Measurements from ENCODE around the gene SUCO. TPM values are rescaled to one million over a fixed set of nuclear protein-coding genes. Genes with fewer than 3 reads are reported as not detected.

Gene SUCO
- total RNA-seq, 2 experiments from 2014 or later = 22.8 TPM

- Mint-ChIP-seq H3K4me3 (no peak overlapping the region), H3K9me3 (no peaks in the 10 kb centered on the region), H3K27me3 (no peaks in the 10 kb centered on the region), H3K36me3 (ENCODE audit: low read depth) (no peaks in the 10 kb centered on the region), H3K4me1 (ENCODE audit: low read depth) (peaks cover 29% of the 10 kb centered on the region), H3K27ac (no peak overlapping the region)
- POLR2A ChIA-PET = no interaction called here
- no peak for DNase-seq
- TF ChIP-seq CTCF (IDR thresholded peaks at IDR 0.05) = no peak
- intact Hi-C loops (cut with micrococcal nuclease) = no loop called here
- ATAC-seq = no peak
- CTCF ChIA-PET = no interaction called here
Observed at GRCh38 chr1:172549621-172550280, 16.8 kb downstream of the SUCO start.

- Mint-ChIP-seq H3K9me3 (no peaks in the 10 kb centered on the region), H3K27ac (no peak overlapping the region), H3K27me3 (no peaks in the 10 kb centered on the region), H3K4me3 (no peak overlapping the region), H3K36me3 (ENCODE audit: low read depth) (peaks cover 7% of the 10 kb centered on the region), H3K4me1 (ENCODE audit: low read depth) (peaks cover 31% of the 10 kb centered on the region)
- ChIA-PET CTCF (interaction anchor here (1.1 to 1.3 kb wide), 2 partner anchors 176 to 177 kb away, joined by 3 read pairs; no protein-coding TSS in a partner anchor), POLR2A (interaction anchor here (1.5 kb wide), 1 partner anchor 9 kb away, joined by 3 read pairs; no protein-coding TSS in a partner anchor)
- DNase-seq (no peak), ATAC-seq (no peak)
- intact Hi-C loops (cut with micrococcal nuclease) = no loop called here
- no peak for TF ChIP-seq CTCF (IDR thresholded peaks at IDR 0.05)
Observed at GRCh38 chr1:172551279-172551678, 18.3 kb downstream of the SUCO start.

GRCh38 chr1:172554915-172555314 lies 22.0 kb downstream of the SUCO start:
- no peaks in the 10 kb centered on the region for H3K9me3 Mint-ChIP-seq
- intact Hi-C loops (cut with micrococcal nuclease) = no loop called here
- POLR2A ChIA-PET = no interaction called here
- H3K4me1 Mint-ChIP-seq (ENCODE audit: low read depth) = peaks cover 9% of the 10 kb centered on the region
- H3K4me3 Mint-ChIP-seq = no peak overlapping the region
- DNase-seq = no peak
- H3K27ac Mint-ChIP-seq = no peak overlapping the region
- CTCF ChIA-PET = no interaction called here
- no peak for TF ChIP-seq CTCF (IDR thresholded peaks at IDR 0.05)
- peaks cover 21% of the 10 kb centered on the region for H3K36me3 Mint-ChIP-seq (ENCODE audit: low read depth)
- H3K27me3 Mint-ChIP-seq = no peaks in the 10 kb centered on the region
- ATAC-seq = no peak

- ChIA-PET POLR2A (no interaction called here), CTCF (interaction anchor here (0.6 to 1.0 kb wide), 2 partner anchors 17 to 487 kb away, joined by 3 to 4 read pairs; no protein-coding TSS in a partner anchor)
- TF ChIP-seq CTCF (IDR thresholded peaks at IDR 0.05) = no peak
- Mint-ChIP-seq H3K4me1 (ENCODE audit: low read depth) (peaks cover 6% of the 10 kb centered on the region), H3K27ac (no peak overlapping the region), H3K9me3 (no peaks in the 10 kb centered on the region), H3K27me3 (no peaks in the 10 kb centered on the region), H3K4me3 (no peak overlapping the region), H3K36me3 (ENCODE audit: low read depth) (peaks cover 31% of the 10 kb centered on the region)
- intact Hi-C loops (cut with micrococcal nuclease) = no loop called here
- DNase-seq = no peak
- no peak for ATAC-seq
Observed at GRCh38 chr1:172556461-172556860, 23.5 kb downstream of the SUCO start.

- H3K4me3 Mint-ChIP-seq = no peak overlapping the region
- no peaks in the 10 kb centered on the region for H3K27me3 Mint-ChIP-seq
- H3K27ac Mint-ChIP-seq = no peak overlapping the region
- H3K9me3 Mint-ChIP-seq = no peaks in the 10 kb centered on the region
- H3K4me1 Mint-ChIP-seq (ENCODE audit: low read depth) = peaks cover 6% of the 10 kb centered on the region
- CTCF ChIA-PET = no interaction called here
- peaks cover 37% of the 10 kb centered on the region for H3K36me3 Mint-ChIP-seq (ENCODE audit: low read depth)
- intact Hi-C loops (cut with micrococcal nuclease) = no loop called here
- no peak for DNase-seq
- ATAC-seq = no peak
- no peak for TF ChIP-seq CTCF (IDR thresholded peaks at IDR 0.05)
- POLR2A ChIA-PET = no interaction called here
Observed at GRCh38 chr1:172557270-172557669, 24.3 kb downstream of the SUCO start.
